NB4 (cell line): ENCODE data around the gene EDDM13.
A peak's percentile ranks its signal among the peaks of the same experiment; 100 is the strongest.

Source experiments
- CTCF ChIP-seq: IDR thresholded peaks from one replicate; pipeline ENCODE4 v1.5.1; 2012; ENCODE audit warnings: low read depth, low read length
- MYC ChIP-seq: IDR thresholded peaks from 2 replicates; pipeline ENCODE4 v1.6.1; 2011; ENCODE audit warnings: low read depth, low read length
- POLR2A ChIP-seq: IDR thresholded peaks from 2 replicates; pipeline ENCODE4 v1.6.1; 2011; ENCODE audit warnings: mild to moderate bottlenecking; ENCODE audit not compliant: insufficient read length; ENCODE audit errors: extremely low read depth
- TF ChIP-seq, protein P1 (sequence below): IDR thresholded peaks from 2 replicates; pipeline ENCODE4 v1.6.1; 2011; ENCODE audit warnings: low read depth, low read length

GRCh38 chr19:56252699-56253422, 19.7 kb upstream of the EDDM13 start:
- TF ChIP-seq POLR2A (no peak), CTCF (peak; percentile 65), MYC (no peak)
- TF ChIP-seq, protein P1, sequence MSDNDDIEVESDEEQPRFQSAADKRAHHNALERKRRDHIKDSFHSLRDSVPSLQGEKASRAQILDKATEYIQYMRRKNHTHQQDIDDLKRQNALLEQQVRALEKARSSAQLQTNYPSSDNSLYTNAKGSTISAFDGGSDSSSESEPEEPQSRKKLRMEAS: no peak
